ENCODE results near the gene CAMK1D.

DNA sequence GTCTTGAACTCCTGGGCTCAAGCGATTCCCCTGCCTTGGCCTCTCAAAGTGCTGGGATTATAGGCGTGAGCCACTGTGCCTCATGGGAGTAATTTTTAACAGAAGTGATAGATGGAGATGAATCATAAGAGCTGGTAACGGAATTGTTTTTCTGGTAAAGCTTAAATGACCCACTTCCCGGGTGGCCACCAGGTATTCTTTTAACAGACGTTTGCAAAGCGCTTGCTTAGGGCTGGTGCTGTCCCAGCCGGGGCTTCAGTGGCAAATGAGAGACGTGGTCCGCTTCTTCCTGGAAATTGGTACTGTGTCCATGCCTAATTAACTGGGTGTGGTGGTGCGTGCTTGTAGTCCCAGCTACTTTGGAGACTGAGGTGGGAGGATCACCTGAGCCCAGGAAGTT, 23.5 kb downstream of the CAMK1D start:
- TF ChIP-seq, protein P1, sequence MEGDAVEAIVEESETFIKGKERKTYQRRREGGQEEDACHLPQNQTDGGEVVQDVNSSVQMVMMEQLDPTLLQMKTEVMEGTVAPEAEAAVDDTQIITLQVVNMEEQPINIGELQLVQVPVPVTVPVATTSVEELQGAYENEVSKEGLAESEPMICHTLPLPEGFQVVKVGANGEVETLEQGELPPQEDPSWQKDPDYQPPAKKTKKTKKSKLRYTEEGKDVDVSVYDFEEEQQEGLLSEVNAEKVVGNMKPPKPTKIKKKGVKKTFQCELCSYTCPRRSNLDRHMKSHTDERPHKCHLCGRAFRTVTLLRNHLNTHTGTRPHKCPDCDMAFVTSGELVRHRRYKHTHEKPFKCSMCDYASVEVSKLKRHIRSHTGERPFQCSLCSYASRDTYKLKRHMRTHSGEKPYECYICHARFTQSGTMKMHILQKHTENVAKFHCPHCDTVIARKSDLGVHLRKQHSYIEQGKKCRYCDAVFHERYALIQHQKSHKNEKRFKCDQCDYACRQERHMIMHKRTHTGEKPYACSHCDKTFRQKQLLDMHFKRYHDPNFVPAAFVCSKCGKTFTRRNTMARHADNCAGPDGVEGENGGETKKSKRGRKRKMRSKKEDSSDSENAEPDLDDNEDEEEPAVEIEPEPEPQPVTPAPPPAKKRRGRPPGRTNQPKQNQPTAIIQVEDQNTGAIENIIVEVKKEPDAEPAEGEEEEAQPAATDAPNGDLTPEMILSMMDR (IDR thresholded peaks at IDR 0.05): no peak
- TF ChIP-seq POLR2A (IDR thresholded peaks at IDR 0.05): no peak

Data from right lobe of liver (tissue), 4 donors.